Endothelial cell of umbilical vein (primary cell): ENCODE measurements around the gene RHOG. TPM values are rescaled to one million over a fixed set of nuclear protein-coding genes. Genes with fewer than 3 reads are reported as not detected.

Experiments used
- BruUV-seq: library from RNA; stranded (reverse); fragments of 400-500 nt; replicated peaks from 2 replicates; lab custom pipeline; 2021; lab: Mats Ljungman, UMichigan
- CTCF ChIA-PET: fragments of 300-600, 350-600 bp; sonication (Branson Sonifier 250); formaldehyde crosslinking; loops from one replicate; lab custom pipeline; 2021; ENCODE audit warnings: antibody characterized with exemption, inconsistent platforms; lab: Charles Lee
- POLR2A ChIA-PET: fragments of 300-600, 350-600 bp; sonication (Branson Sonifier 250); formaldehyde crosslinking; loops from one replicate; lab custom pipeline; 2021; ENCODE audit warnings: antibody characterized with exemption, inconsistent platforms; lab: Charles Lee
- DNase-seq: peaks from one replicate; pipeline ENCODE4 v3.0.0-alpha.2; 2011; ENCODE audit warnings: low read depth, low spot score
- FAIRE-seq: peaks from 2 replicates; lab custom pipeline; 2011; peaks lifted over from hg19 to GRCh38; lab: Jason Lieb, UNC
- H2AFZ ChIP-seq: 2 replicates; pipeline ENCODE4 v1.6.0; 2012; ENCODE audit warnings: low read depth, low read length, control low read depth, inconsistent platforms
- H3K27ac ChIP-seq: 2 replicates; pipeline ENCODE4 v1.5.1; 2011; ENCODE audit warnings: low read depth, mild to moderate bottlenecking, control low read depth, low read length, moderate library complexity; ENCODE audit not compliant: insufficient read depth
- H3K27me3 ChIP-seq, 2 experiments: 2 replicates each; pipeline versions ENCODE4 v1.6.0 to v1.6.1; 2011; ENCODE audit warnings: low read length in 2 of 2, mixed read lengths in 1 of 2; ENCODE audit not compliant: control insufficient read depth in 2 of 2, insufficient read depth in 2 of 2
- H3K36me3 ChIP-seq, 2 experiments: 2 replicates in 1 of 2; 3 replicates in 1 of 2; pipeline ENCODE4 v1.5.1; 2011; ENCODE audit warnings: low read length in 2 of 2, mild to moderate bottlenecking in 1 of 2, moderate library complexity in 1 of 2; ENCODE audit not compliant: control insufficient read depth in 2 of 2, insufficient read depth in 2 of 2; ENCODE audit errors: extremely low read depth in 1 of 2
- H3K4me1 ChIP-seq: 3 replicates; pipeline ENCODE4 v1.5.1; 2011; ENCODE audit warnings: mild to moderate bottlenecking, low read length; ENCODE audit not compliant: control insufficient read depth, insufficient read depth; ENCODE audit errors: extremely low read depth
- H3K4me2 ChIP-seq: 2 replicates; pipeline ENCODE4 v1.6.1; 2011; ENCODE audit warnings: low read length, control low read depth, mixed read lengths; ENCODE audit not compliant: insufficient read depth
- H3K4me3 ChIP-seq, 3 experiments: fragments of 200-600 bp in 1 of 3; sonication (generic), shearing (Covaris generic) in 1 of 3; replicated peaks in 1 of 3; 2 replicates each; pipeline ENCODE4 v1.5.1; 2011 to 2016; ENCODE audit warnings: control low read depth in 3 of 3, low read length in 3 of 3, mild to moderate bottlenecking in 2 of 3, inconsistent platforms in 1 of 3, low read depth in 1 of 3, moderate library complexity in 1 of 3; ENCODE audit not compliant: insufficient read depth in 1 of 3
- H3K79me2 ChIP-seq: 2 replicates; pipeline ENCODE4 v1.6.0; 2012; ENCODE audit warnings: low read length, inconsistent platforms; ENCODE audit not compliant: control insufficient read depth, insufficient read depth
- H3K9ac ChIP-seq: replicated peaks from 2 replicates; pipeline ENCODE3; 2011; ENCODE audit warnings: low read length, control low read depth; ENCODE audit not compliant: insufficient read depth; ENCODE audit errors: extremely low read depth
- H3K9me1 ChIP-seq: replicated peaks from 3 replicates; pipeline ENCODE4 v1.6.0; 2011; ENCODE audit warnings: mild to moderate bottlenecking, low read length; ENCODE audit not compliant: control insufficient read depth, insufficient read depth; ENCODE audit errors: extremely low read depth
- H3K9me3 ChIP-seq: replicated peaks from 2 replicates; pipeline ENCODE4 v1.5.1; 2012; ENCODE audit warnings: low read length, inconsistent platforms; ENCODE audit not compliant: control insufficient read depth, insufficient read depth
- H4K20me1 ChIP-seq: replicated peaks from 2 replicates; pipeline ENCODE3; 2011; ENCODE audit warnings: mild to moderate bottlenecking, low read length; ENCODE audit not compliant: control insufficient read depth, insufficient read depth; ENCODE audit errors: extremely low read depth
- CTCF ChIP-seq, 2 donors: IDR thresholded peaks; 1 replicate in 1 of 2; 2 replicates in 1 of 2; pipeline ENCODE4 v1.5.1; 2011; ENCODE audit warnings: low read length in 2 of 2, mild to moderate bottlenecking in 2 of 2, moderate library complexity in 2 of 2, control low read depth in 1 of 2, inconsistent platforms in 1 of 2, low read depth in 1 of 2; ENCODE audit not compliant: insufficient read depth in 1 of 2; ENCODE audit errors: extremely low read depth in 1 of 2
- EZH2 ChIP-seq: IDR thresholded peaks from 2 replicates; pipeline ENCODE4 v1.6.1; 2012; ENCODE audit warnings: borderline replicate concordance, low read depth, mild to moderate bottlenecking, moderate library complexity, low read length, inconsistent platforms; ENCODE audit not compliant: severe bottlenecking
- FOS ChIP-seq: IDR thresholded peaks from 2 replicates; pipeline ENCODE4 v1.6.1; 2011; ENCODE audit warnings: mild to moderate bottlenecking, low read length, moderate library complexity, borderline replicate concordance; ENCODE audit not compliant: insufficient read depth
- JUN ChIP-seq: IDR thresholded peaks from 2 replicates; pipeline ENCODE4 v1.6.1; 2011; ENCODE audit warnings: borderline replicate concordance, low read depth; ENCODE audit not compliant: insufficient read length, insufficient read depth
- MAX ChIP-seq: IDR thresholded peaks from 2 replicates; pipeline ENCODE4 v1.6.1; 2011; ENCODE audit not compliant: insufficient read depth, insufficient read length
- MYC ChIP-seq: IDR thresholded peaks from one replicate; pipeline ENCODE4 v1.6.1; 2011; ENCODE audit warnings: mild to moderate bottlenecking, low read depth, low read length
- dilution Hi-C: fragments of 300-500 bp; cut with MboI; formaldehyde crosslinking; loops from one replicate; pipeline ENCODE4 v1.15.0; 2019; ENCODE audit warnings: low sequenced_read_pairs; ENCODE audit not compliant: extremely low pct_ligation_motif_present
- intact Hi-C: fragments of 100-400 bp; cut with micrococcal nuclease; formaldehyde crosslinking; loops from one replicate; pipeline ENCODE4 v1.10.0; 2022
- polyA plus RNA-seq, 4 experiments: library from polyadenylated mRNA; depleted of rRNA in 3 of 4; stranded (reverse) in 3 of 4; unstranded in 1 of 4; fragments of >200 nt; gene quantifications; 2 replicates each; pipeline versions ENCODE4 v1.2.1 to v1.2.3, GENCODE V29; 2011 to 2012; ENCODE audit warnings: missing spikeins in 1 of 4
- total RNA-seq: library from RNA; stranded (reverse); gene quantifications from 2 replicates; pipeline ENCODE4 v1.2.3, GENCODE V29; 2021

Gene RHOG
- total and polyA plus RNA-seq, 2 donors (not counting 3 experiments of a cell fraction or from before 2014, with no cell fraction given): 69.0 to 119 TPM

- Histone ChIP-seq H3K79me2 (peaks cover 8% of the 10 kb centered on the region), H3K27ac (no peak overlapping the region), H3K27me3 (no peaks in the 10 kb centered on the region), H3K9ac (no peak overlapping the region), H4K20me1 (no peaks in the 10 kb centered on the region), H3K9me3 (no peaks in the 10 kb centered on the region), H3K36me3 (no peaks in the 10 kb centered on the region), H3K4me3 (no peak overlapping the region), H3K4me2 (no peak overlapping the region), H3K9me1 (no peaks in the 10 kb centered on the region), H3K4me1 (peaks cover 10% of the 10 kb centered on the region), H2AFZ (no peak overlapping the region)
- dilution Hi-C loops (no loop called here), intact Hi-C loops (no loop called here)
- ChIA-PET POLR2A (no interaction called here), CTCF (interaction anchor here (0.8 kb wide), 1 partner anchor 1700 kb away, joined by 3 read pairs; no protein-coding TSS in a partner anchor)
- no TSS peak for BruUV-seq
- TF ChIP-seq MAX (no peak), CTCF (IDR thresholded peaks at IDR 0.05; ENCODE audit: extremely low read depth in 1 of 2, insufficient read depth in 1 of 2, low read depth in 1 of 2, low read length in 2 of 2) (no peak), FOS (no peak), MYC (no peak), EZH2 (no peak), JUN (no peak)
- DNase-seq: no peak
- FAIRE-seq: no peak
Observed at GRCh38 chr11:3886985-3887384, 46.2 kb upstream of the RHOG start.
